IMR-90 (cell line): ENCODE results near the gene THSD1. TPM values are rescaled to one million over a fixed set of nuclear protein-coding genes. Genes with fewer than 3 reads are reported as not detected.

Experiments
- ATAC-seq: fragments of 200-7000 bp; cut with Tn5 transposase; 2 replicates; pipeline ENCODE4 v1.9.1; 2020; ENCODE audit warnings: low read depth, mild to moderate bottlenecking, moderate library complexity
- BruUV-seq: library from RNA; stranded (reverse); fragments of 400-500 nt; replicated peaks from 2 replicates; lab custom pipeline; 2021; lab: Mats Ljungman, UMichigan
- CTCF ChIA-PET: fragments of 300-600 bp; formaldehyde crosslinking; extraction: SDS; loops from one replicate; lab custom pipeline; 2021; ENCODE audit warnings: antibody characterized with exemption; lab: Yijun Ruan, JAX
- POLR2A ChIA-PET: fragments of 300-600 bp; sonication (Branson Sonifier 250); formaldehyde crosslinking; loops from one replicate; lab custom pipeline; 2022; ENCODE audit warnings: antibody characterized with exemption; ENCODE audit not compliant: unreplicated experiment; lab: Charles Lee
- DNase-seq: peaks from one replicate; pipeline ENCODE4 v3.0.0; 2013
- H2AFZ ChIP-seq: replicated peaks from 2 replicates; pipeline ENCODE3; 2013; ENCODE audit warnings: low read length, mild to moderate bottlenecking; ENCODE audit not compliant: poor library complexity
- H2AK5ac ChIP-seq: 2 replicates; pipeline ENCODE4 v1.6.1; 2013; ENCODE audit warnings: low read depth, low read length, inconsistent platforms
- H2AK9ac ChIP-seq: replicated peaks from 2 replicates; pipeline ENCODE3; 2013; ENCODE audit warnings: mild to moderate bottlenecking, low read depth, low read length, moderate library complexity; ENCODE audit not compliant: poor library complexity
- H2BK120ac ChIP-seq: 2 replicates; pipeline ENCODE4 v1.6.1; 2013; ENCODE audit warnings: low read depth, low read length, inconsistent platforms
- H2BK15ac ChIP-seq: 3 replicates; pipeline ENCODE4 v1.6.1; 2013; ENCODE audit warnings: low read depth, low read length, inconsistent platforms
- H2BK20ac ChIP-seq: 2 replicates; pipeline ENCODE4 v1.6.1; 2013; ENCODE audit warnings: low read depth, mild to moderate bottlenecking, inconsistent platforms, low read length, moderate library complexity
- H2BK5ac ChIP-seq: 2 replicates; pipeline ENCODE4 v1.6.1; 2013; ENCODE audit warnings: mild to moderate bottlenecking, low read depth, low read length, inconsistent platforms; ENCODE audit not compliant: poor library complexity, severe bottlenecking
- H3K14ac ChIP-seq: replicated peaks from 2 replicates; pipeline ENCODE4 v1.6.1; 2013; ENCODE audit warnings: low read depth, low read length, inconsistent platforms
- H3K18ac ChIP-seq: 2 replicates; pipeline ENCODE4 v1.6.1; 2013; ENCODE audit warnings: low read depth, low read length, control low read depth
- H3K23ac ChIP-seq: 2 replicates; pipeline ENCODE4 v1.6.1; 2013; ENCODE audit warnings: low read depth, low read length, inconsistent platforms
- H3K27ac ChIP-seq: 2 replicates; pipeline ENCODE4 v1.5.1; 2013; ENCODE audit warnings: mild to moderate bottlenecking, control low read depth, low read length; ENCODE audit not compliant: insufficient read depth
- H3K27me3 ChIP-seq: 2 replicates; pipeline ENCODE4 v1.6.1; 2013; ENCODE audit warnings: low read length; ENCODE audit not compliant: control insufficient read depth, insufficient read depth
- H3K36me3 ChIP-seq: 2 replicates; pipeline ENCODE4 v1.6.1; 2013; ENCODE audit warnings: low read length, mixed read lengths; ENCODE audit not compliant: control insufficient read depth, insufficient read depth
- H3K4ac ChIP-seq: 2 replicates; pipeline ENCODE4 v1.6.1; 2013; ENCODE audit warnings: low read depth, low read length, inconsistent platforms
- H3K4me1 ChIP-seq: 2 replicates; pipeline ENCODE4 v1.6.1; 2013; ENCODE audit warnings: low read length, mixed read lengths; ENCODE audit not compliant: control insufficient read depth, insufficient read depth
- H3K4me2 ChIP-seq: 2 replicates; pipeline ENCODE4 v1.6.1; 2013; ENCODE audit warnings: low read depth, mild to moderate bottlenecking, control low read depth, low read length, moderate library complexity
- H3K4me3 ChIP-seq: 2 replicates; pipeline ENCODE4 v1.5.1; 2013; ENCODE audit warnings: low read depth, mild to moderate bottlenecking, control low read depth, low read length, moderate library complexity; ENCODE audit not compliant: insufficient read depth
- H3K56ac ChIP-seq: 2 replicates; pipeline ENCODE4 v1.6.1; 2013; ENCODE audit warnings: low read length, inconsistent platforms; ENCODE audit not compliant: insufficient read depth; ENCODE audit errors: extremely low read depth
- H3K79me1 ChIP-seq, 2 experiments: 2 replicates each; pipeline ENCODE4 v1.6.1; 2013; ENCODE audit warnings: low read length in 2 of 2, inconsistent platforms in 1 of 2, low read depth in 1 of 2
- H3K9ac ChIP-seq: 2 replicates; pipeline ENCODE4 v1.6.1; 2013; ENCODE audit warnings: low read depth, low read length, control low read depth
- H3K9me1 ChIP-seq: 2 replicates; pipeline ENCODE4 v1.6.1; 2013; ENCODE audit warnings: low read length, inconsistent platforms; ENCODE audit not compliant: insufficient read depth
- H3K9me3 ChIP-seq: 2 replicates; pipeline ENCODE4 v1.6.1; 2013; ENCODE audit warnings: low read length; ENCODE audit not compliant: control insufficient read depth, insufficient read depth
- H4K20me1 ChIP-seq: 2 replicates; pipeline ENCODE4 v1.6.1; 2013; ENCODE audit warnings: low read length, inconsistent platforms; ENCODE audit not compliant: insufficient read depth
- H4K5ac ChIP-seq: 2 replicates; pipeline ENCODE4 v1.6.1; 2013; ENCODE audit warnings: mild to moderate bottlenecking, low read depth, low read length, control low read depth
- H4K8ac ChIP-seq, 2 experiments: 2 replicates each; pipeline ENCODE4 v1.6.1; 2013; ENCODE audit warnings: low read depth in 2 of 2, low read length in 2 of 2, control low read depth in 1 of 2, inconsistent platforms in 1 of 2
- H4K91ac ChIP-seq: 2 replicates; pipeline ENCODE4 v1.6.1; 2013; ENCODE audit warnings: low read depth, low read length, inconsistent platforms; ENCODE audit not compliant: insufficient read depth
- BHLHE40 ChIP-seq: fragments of 150-350 bp; IDR thresholded peaks from 2 replicates; pipeline ENCODE4 v1.6.1; 2016; ENCODE audit warnings: mild to moderate bottlenecking, low read depth, low read length
- CEBPB ChIP-seq: IDR thresholded peaks from 2 replicates; pipeline ENCODE4 v1.6.1; 2012; ENCODE audit warnings: low read depth, low read length, improper control_type of control experiment
- CHD1 ChIP-seq: IDR thresholded peaks from 2 replicates; pipeline ENCODE4 v1.6.1; 2012; ENCODE audit warnings: low read depth, low read length, improper control_type of control experiment
- FOS ChIP-seq: fragments of 150-350 bp; IDR thresholded peaks from 2 replicates; pipeline ENCODE4 v1.6.1; 2016; ENCODE audit warnings: low read depth, low read length
- MAFK ChIP-seq: IDR thresholded peaks from 2 replicates; pipeline ENCODE4 v1.6.1; 2012; ENCODE audit warnings: low read depth, low read length, improper control_type of control experiment
- MAZ ChIP-seq: IDR thresholded peaks from 2 replicates; pipeline ENCODE4 v1.6.1; 2012; ENCODE audit warnings: low read depth, mild to moderate bottlenecking, low read length, improper control_type of control experiment, moderate library complexity, borderline replicate concordance
- MXI1 ChIP-seq: IDR thresholded peaks from 2 replicates; pipeline ENCODE4 v1.6.1; 2012; ENCODE audit warnings: low read depth, mild to moderate bottlenecking, low read length, moderate library complexity, borderline replicate concordance
- NFE2L2 ChIP-seq: fragments of 150-350 bp; IDR thresholded peaks from 2 replicates; pipeline ENCODE4 v1.6.1; 2016; ENCODE audit warnings: low read depth, mild to moderate bottlenecking, low read length
- POLR2A ChIP-seq: IDR thresholded peaks from 2 replicates; pipeline ENCODE4 v1.6.1; 2012; ENCODE audit warnings: mild to moderate bottlenecking, low read depth, low read length
- RAD21 ChIP-seq: IDR thresholded peaks from 2 replicates; pipeline ENCODE4 v1.6.1; 2012; ENCODE audit warnings: low read length, improper control_type of control experiment
- RCOR1 ChIP-seq: IDR thresholded peaks from 2 replicates; pipeline ENCODE4 v1.6.1; 2012; ENCODE audit warnings: mild to moderate bottlenecking, low read length, improper control_type of control experiment; ENCODE audit not compliant: insufficient replicate concordance
- RFX5 ChIP-seq: IDR thresholded peaks from 2 replicates; pipeline ENCODE4 v1.8.0; 2012; ENCODE audit warnings: low read depth, mild to moderate bottlenecking, low read length, moderate library complexity
- SMC3 ChIP-seq: fragments of 150-350 bp; IDR thresholded peaks from 2 replicates; pipeline ENCODE4 v1.6.1; 2016; ENCODE audit warnings: low read depth, mild to moderate bottlenecking, antibody characterized with exemption, low read length, moderate library complexity
- WGBS, 2 experiments: methylation state at CpG; one replicate each; pipeline versions ENCODE4 v1.1.5 to v1.1.7; 2013; ENCODE audit warnings: missing lambda C conversion rate in 2 of 2; ENCODE audit not compliant: insufficient read length in 1 of 2; ENCODE audit errors: extremely low coverage in 2 of 2; 5-methylcytosine and 5-hydroxymethylcytosine counted together
- dilution Hi-C: fragments of 300-500 bp; cut with HindIII; formaldehyde crosslinking; loops from one replicate; pipeline ENCODE4 v1.14.3; 2018; ENCODE audit warnings: low sequenced_read_pairs; ENCODE audit not compliant: unreplicated experiment
- in situ Hi-C: fragments of 300-500 bp; cut with MboI; formaldehyde crosslinking; loops from 3 replicates; pipeline ENCODE4 v1.14.3; 2019; ENCODE audit warnings: low sequenced_read_pairs, inconsistent platforms, mixed read lengths
- intact Hi-C: fragments of 100-400 bp; cut with micrococcal nuclease; formaldehyde crosslinking; loops from 2 replicates; pipeline ENCODE4 v1.10.0; 2022
- polyA plus RNA-seq, 3 experiments: library from polyadenylated mRNA; depleted of rRNA; stranded (reverse); fragments of >200 nt; gene quantifications; 2 replicates each; pipeline ENCODE4 v1.2.3, GENCODE V29; 2012; ENCODE audit warnings: low replicate concordance in 1 of 3
- total RNA-seq: library from RNA; depleted of rRNA; stranded (reverse); fragments of >200 nt; gene quantifications from 2 replicates; pipeline ENCODE4 v1.2.3, GENCODE V29; 2012
- TF ChIP-seq, protein P1 (sequence below): conservative IDR thresholded peaks from 2 replicates; pipeline ENCODE4 v1.5.1; 2012; ENCODE audit warnings: mild to moderate bottlenecking, low read depth, low read length, improper control_type of control experiment
- TF ChIP-seq, protein P2 (sequence below): fragments of 150-350 bp; IDR thresholded peaks from 2 replicates; pipeline ENCODE4 v1.6.1; 2017; ENCODE audit warnings: mild to moderate bottlenecking, antibody characterized with exemption, low read length, low read depth
- TF ChIP-seq, protein P3 (sequence below): fragments of 150-350 bp; IDR thresholded peaks from 2 replicates; pipeline ENCODE4 v1.6.1; 2016; ENCODE audit warnings: low read depth, mild to moderate bottlenecking, low read length, moderate library complexity, borderline replicate concordance

Gene THSD1
- total and polyA plus RNA-seq, 2 of the 4 experiments (the other 2 are of a cell fraction): 12.1 to 19.0 TPM

DNA sequence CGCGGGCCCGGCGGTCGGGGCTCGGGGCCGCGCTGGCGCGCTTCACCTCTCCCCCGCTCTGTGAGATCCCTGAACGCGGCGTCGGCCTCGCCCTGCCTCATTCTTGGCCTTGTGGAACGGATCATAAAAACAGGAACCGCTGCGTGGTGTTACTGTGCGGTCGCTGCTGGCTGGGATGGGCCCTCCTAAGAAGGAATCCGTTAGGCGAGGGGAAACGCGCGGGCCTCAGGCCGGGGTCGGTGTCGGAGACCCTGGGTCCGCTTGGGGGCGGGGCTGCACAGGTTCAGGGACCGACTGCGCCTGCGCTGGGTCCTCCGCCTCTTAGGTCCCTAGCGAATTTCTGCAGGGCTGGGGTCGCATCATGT, 49.7 kb upstream of the THSD1 start:
- H3K79me1 ChIP-seq: peaks cover 4 to 17% of the 10 kb centered on the region in 2 experiments; a peak in 3 of 4 replicates
- H3K4ac ChIP-seq: peak overlapping the region; percentile 86
- intact Hi-C loops (loop anchor here (5.0 to 10.0 kb wide), 2 partner anchors 197 to 1001 kb away; partner anchors contain the start of genes INTS6 and SUGT1), dilution Hi-C loops (no loop called here), in situ Hi-C loops (loop anchor here (10.0 to 25.0 kb wide), 3 partner anchors 199 to 443 kb away; partner anchors contain the start of genes ALG11, ATP7B, SUGT1 and UTP14C)
- 2% methylated on average over 12 of the region's 37 CpGs; no CpG with 5 or more reads in 1 of the 2 experiments for WGBS, 2 experiments
- H3K36me3 ChIP-seq: no peaks in the 10 kb centered on the region
- peak overlapping the region; percentile 74 for H3K9ac ChIP-seq
- H3K14ac ChIP-seq: peak overlapping the region; percentile 83
- H3K23ac ChIP-seq: peak overlapping the region; percentile 81; the same call in 1 of the 2 replicates
- BruUV-seq: no TSS peak
- peak overlapping the region; percentile 89 for H3K4me3 ChIP-seq
- no peak overlapping the region for H2BK20ac ChIP-seq
- ATAC-seq (peak; percentile 69), DNase-seq (peak; percentile 43)
- H2AK9ac ChIP-seq: peak overlapping the region; percentile 78
- H2BK5ac ChIP-seq: peak overlapping the region; percentile 82
- no peak overlapping the region; the same call in 1 of the 2 replicates for H2AK5ac ChIP-seq
- ChIA-PET CTCF (no interaction called here), POLR2A (no interaction called here)
- H3K4me1 ChIP-seq: no peaks in the 10 kb centered on the region
- TF ChIP-seq MAZ (no peak), BHLHE40 (no peak), RFX5 (no peak), POLR2A (no peak), RCOR1 (no peak), MXI1 (no peak), CEBPB (no peak), MAFK (no peak), FOS (no peak), SMC3 (no peak), NFE2L2 (no peak), RAD21 (no peak), CHD1 (no peak)
- TF ChIP-seq, protein P1, sequence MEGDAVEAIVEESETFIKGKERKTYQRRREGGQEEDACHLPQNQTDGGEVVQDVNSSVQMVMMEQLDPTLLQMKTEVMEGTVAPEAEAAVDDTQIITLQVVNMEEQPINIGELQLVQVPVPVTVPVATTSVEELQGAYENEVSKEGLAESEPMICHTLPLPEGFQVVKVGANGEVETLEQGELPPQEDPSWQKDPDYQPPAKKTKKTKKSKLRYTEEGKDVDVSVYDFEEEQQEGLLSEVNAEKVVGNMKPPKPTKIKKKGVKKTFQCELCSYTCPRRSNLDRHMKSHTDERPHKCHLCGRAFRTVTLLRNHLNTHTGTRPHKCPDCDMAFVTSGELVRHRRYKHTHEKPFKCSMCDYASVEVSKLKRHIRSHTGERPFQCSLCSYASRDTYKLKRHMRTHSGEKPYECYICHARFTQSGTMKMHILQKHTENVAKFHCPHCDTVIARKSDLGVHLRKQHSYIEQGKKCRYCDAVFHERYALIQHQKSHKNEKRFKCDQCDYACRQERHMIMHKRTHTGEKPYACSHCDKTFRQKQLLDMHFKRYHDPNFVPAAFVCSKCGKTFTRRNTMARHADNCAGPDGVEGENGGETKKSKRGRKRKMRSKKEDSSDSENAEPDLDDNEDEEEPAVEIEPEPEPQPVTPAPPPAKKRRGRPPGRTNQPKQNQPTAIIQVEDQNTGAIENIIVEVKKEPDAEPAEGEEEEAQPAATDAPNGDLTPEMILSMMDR: no peak
- TF ChIP-seq, protein P2, sequence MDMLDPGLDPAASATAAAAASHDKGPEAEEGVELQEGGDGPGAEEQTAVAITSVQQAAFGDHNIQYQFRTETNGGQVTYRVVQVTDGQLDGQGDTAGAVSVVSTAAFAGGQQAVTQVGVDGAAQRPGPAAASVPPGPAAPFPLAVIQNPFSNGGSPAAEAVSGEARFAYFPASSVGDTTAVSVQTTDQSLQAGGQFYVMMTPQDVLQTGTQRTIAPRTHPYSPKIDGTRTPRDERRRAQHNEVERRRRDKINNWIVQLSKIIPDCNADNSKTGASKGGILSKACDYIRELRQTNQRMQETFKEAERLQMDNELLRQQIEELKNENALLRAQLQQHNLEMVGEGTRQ: no peak
- TF ChIP-seq, protein P3, sequence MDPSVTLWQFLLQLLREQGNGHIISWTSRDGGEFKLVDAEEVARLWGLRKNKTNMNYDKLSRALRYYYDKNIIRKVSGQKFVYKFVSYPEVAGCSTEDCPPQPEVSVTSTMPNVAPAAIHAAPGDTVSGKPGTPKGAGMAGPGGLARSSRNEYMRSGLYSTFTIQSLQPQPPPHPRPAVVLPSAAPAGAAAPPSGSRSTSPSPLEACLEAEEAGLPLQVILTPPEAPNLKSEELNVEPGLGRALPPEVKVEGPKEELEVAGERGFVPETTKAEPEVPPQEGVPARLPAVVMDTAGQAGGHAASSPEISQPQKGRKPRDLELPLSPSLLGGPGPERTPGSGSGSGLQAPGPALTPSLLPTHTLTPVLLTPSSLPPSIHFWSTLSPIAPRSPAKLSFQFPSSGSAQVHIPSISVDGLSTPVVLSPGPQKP: no peak
- H3K56ac ChIP-seq: peak overlapping the region; percentile 31
- peak overlapping the region; percentile 78 for H3K27ac ChIP-seq
- H4K5ac ChIP-seq: no peak overlapping the region
- no peaks in the 10 kb centered on the region for H3K9me3 ChIP-seq
- peak overlapping the region; percentile 58; the same call in 1 of the 2 replicates for H2BK120ac ChIP-seq
- H3K9me1 ChIP-seq: no peaks in the 10 kb centered on the region
- H3K27me3 ChIP-seq: no peaks in the 10 kb centered on the region
- no peak overlapping the region for H2BK15ac ChIP-seq
- peak overlapping the region; percentile 85 for H3K4me2 ChIP-seq
- H3K18ac ChIP-seq: peak overlapping the region; percentile 45; the same call in 1 of the 2 replicates
- H2AFZ ChIP-seq: peak overlapping the region; percentile 98
- H4K20me1 ChIP-seq: no peaks in the 10 kb centered on the region
- peak overlapping the region; percentile 20 to 56; a peak in 1 of 4 replicates for H4K8ac ChIP-seq
- H4K91ac ChIP-seq: peak overlapping the region; percentile 65; the same call in 1 of the 2 replicates
